ENCODE measurements around the gene FAM50B.

Gene FAM50B

GRCh38 chr6:3819161-3820110 is 29.7 kb upstream of the FAM50B start:
- Histone ChIP-seq H2AFZ (ENCODE audit: low read depth, low read length, severe bottlenecking) (no peak overlapping the region), H3K9me2 (replicated peaks; ENCODE audit: insufficient read depth, low read length) (no peaks in the 10 kb centered on the region), H3K9me3 (ENCODE audit: insufficient read depth, low read length) (no peaks in the 10 kb centered on the region), H3K4me2 (ENCODE audit: low read depth, low read length, poor library complexity, severe bottlenecking) (no peak overlapping the region), H3K4me3 (ENCODE audit: insufficient read depth, low read length, poor library complexity, severe bottlenecking) (no peak overlapping the region), H3K27me3 (ENCODE audit: low read length) (no peaks in the 10 kb centered on the region), H3K79me2 (ENCODE audit: insufficient read depth, low read length) (no peaks in the 10 kb centered on the region), H3K27ac (ENCODE audit: low read depth, low read length) (no peak overlapping the region), H4K20me1 (ENCODE audit: low read depth, low read length) (no peaks in the 10 kb centered on the region), H3K9ac (ENCODE audit: low read length) (no peak overlapping the region), H3F3A (ENCODE audit: insufficient read depth) (no peaks in the 10 kb centered on the region), H3K36me3 (ENCODE audit: low read length) (no peaks in the 10 kb centered on the region)
- no peak for TF ChIP-seq EZH2phosphoT487 (conservative IDR thresholded peaks at IDR 0.05; ENCODE audit: low read length)
- TF ChIP-seq CTCF (IDR thresholded peaks at IDR 0.05; ENCODE audit: insufficient read depth, low read length, poor library complexity, severe bottlenecking), result no peak

- no peak overlapping the region for H3K4me2 ChIP-seq (ENCODE audit: low read depth, low read length, poor library complexity, severe bottlenecking)
- no peak overlapping the region for H3K9ac ChIP-seq (ENCODE audit: low read length)
- no peaks in the 10 kb centered on the region for H3K27me3 ChIP-seq (ENCODE audit: low read length)
- no peak for TF ChIP-seq CTCF (IDR thresholded peaks at IDR 0.05; ENCODE audit: insufficient read depth, low read length, poor library complexity, severe bottlenecking)
- no peak for TF ChIP-seq EZH2phosphoT487 (conservative IDR thresholded peaks at IDR 0.05; ENCODE audit: low read length)
- H3K36me3 ChIP-seq (ENCODE audit: low read length), result no peaks in the 10 kb centered on the region
- no peak overlapping the region for H3K27ac ChIP-seq (ENCODE audit: low read depth, low read length)
- H2AFZ ChIP-seq (ENCODE audit: low read depth, low read length, severe bottlenecking), result no peak overlapping the region
- no peaks in the 10 kb centered on the region for H3K79me2 ChIP-seq (ENCODE audit: insufficient read depth, low read length)
- H3F3A ChIP-seq (ENCODE audit: insufficient read depth), result no peaks in the 10 kb centered on the region
- no peaks in the 10 kb centered on the region for H3K9me2 ChIP-seq (replicated peaks; ENCODE audit: insufficient read depth, low read length)
- no peak overlapping the region for H3K4me3 ChIP-seq (ENCODE audit: insufficient read depth, low read length, poor library complexity, severe bottlenecking)
- no peaks in the 10 kb centered on the region for H4K20me1 ChIP-seq (ENCODE audit: low read depth, low read length)
- H3K9me3 ChIP-seq (ENCODE audit: insufficient read depth, low read length), result no peaks in the 10 kb centered on the region
Measured at GRCh38 chr6:3820563-3820962, 28.6 kb upstream of the FAM50B start.

GRCh38 chr6:3822747-3823445 is 26.3 kb upstream of the FAM50B start:
- Histone ChIP-seq H3K9ac (ENCODE audit: low read length) (no peak overlapping the region), H3K4me3 (ENCODE audit: insufficient read depth, low read length, poor library complexity, severe bottlenecking) (no peak overlapping the region), H4K20me1 (ENCODE audit: low read depth, low read length) (no peaks in the 10 kb centered on the region), H3F3A (ENCODE audit: insufficient read depth) (no peaks in the 10 kb centered on the region), H3K4me2 (ENCODE audit: low read depth, low read length, poor library complexity, severe bottlenecking) (no peak overlapping the region), H3K27ac (ENCODE audit: low read depth, low read length) (no peak overlapping the region), H3K9me2 (replicated peaks; ENCODE audit: insufficient read depth, low read length) (no peaks in the 10 kb centered on the region), H3K36me3 (ENCODE audit: low read length) (no peaks in the 10 kb centered on the region), H3K27me3 (ENCODE audit: low read length) (no peaks in the 10 kb centered on the region), H3K79me2 (ENCODE audit: insufficient read depth, low read length) (no peaks in the 10 kb centered on the region), H3K9me3 (ENCODE audit: insufficient read depth, low read length) (no peaks in the 10 kb centered on the region), H2AFZ (ENCODE audit: low read depth, low read length, severe bottlenecking) (no peak overlapping the region)
- TF ChIP-seq CTCF (IDR thresholded peaks at IDR 0.05; ENCODE audit: insufficient read depth, low read length, poor library complexity, severe bottlenecking) (no peak), EZH2phosphoT487 (conservative IDR thresholded peaks at IDR 0.05; ENCODE audit: low read length) (no peak)

All from SU-DHL-6 (cell line).